Gastroesophageal sphincter (tissue), 4 donors: ENCODE data around the gene FLT3. TPM values are rescaled to one million over a fixed set of nuclear protein-coding genes. Genes with fewer than 3 reads are reported as not detected.

Source experiments
- ATAC-seq: fragments of 150-250 bp; one replicate; pipeline ENCODE4 v1.9.1; 2016; ENCODE audit warnings: mild to moderate bottlenecking, moderate library complexity
- H3K27ac ChIP-seq, 4 donors: fragments of 200-600 bp; sonication (generic) in 3 of 4; 1 replicate in 3 of 4; 2 replicates in 1 of 4; pipeline ENCODE4 v1.5.1; 2016 to 2019
- H3K27me3 ChIP-seq: fragments of 200-600 bp; sonication (generic); one replicate; pipeline ENCODE4 v1.5.1; 2019
- H3K36me3 ChIP-seq, 2 donors: fragments of 200-600 bp; sonication (generic); one replicate each; pipeline ENCODE4 v1.5.1; 2019; ENCODE audit warnings: control low read depth in 1 of 2
- H3K4me1 ChIP-seq, 3 donors: fragments of 200-600 bp; sonication (generic); 1 replicate in 2 of 3; 2 replicates in 1 of 3; pipeline ENCODE4 v1.5.1; 2016 to 2019; ENCODE audit warnings: control low read depth in 2 of 3
- H3K4me3 ChIP-seq, 2 donors: fragments of 200-600 bp; sonication (generic); one replicate each; pipeline ENCODE4 v1.5.1; 2019; ENCODE audit warnings: mild to moderate bottlenecking in 1 of 2, moderate library complexity in 1 of 2
- H3K9me3 ChIP-seq, 3 donors: fragments of 200-600 bp; sonication (generic); one replicate each; pipeline ENCODE4 v1.5.1; 2017 to 2019; ENCODE audit warnings: control low read depth in 2 of 3
- CTCF ChIP-seq, 4 experiments: fragments of 200-600 bp in 2 of 4; fragments of 450-650 bp in 2 of 4; sonication (generic) in 1 of 4; IDR thresholded peaks; one replicate each; pipeline ENCODE4 v1.5.1; 2017 to 2019; ENCODE audit warnings: antibody characterized with exemption in 4 of 4, mild to moderate bottlenecking in 2 of 4, moderate library complexity in 2 of 4
- EP300 ChIP-seq: sonication (generic); formaldehyde crosslinking; IDR thresholded peaks from one replicate; pipeline ENCODE4 v1.6.1; 2017; ENCODE audit warnings: antibody characterized with exemption, mild to moderate bottlenecking
- POLR2A ChIP-seq, 2 donors: fragments of 450-650 bp; IDR thresholded peaks; one replicate each; pipeline ENCODE4 v1.6.1; 2017; ENCODE audit warnings: antibody characterized with exemption in 2 of 2, mild to moderate bottlenecking in 2 of 2, moderate library complexity in 1 of 2
- POLR2AphosphoS5 ChIP-seq: sonication (generic); formaldehyde crosslinking; IDR thresholded peaks from one replicate; pipeline ENCODE4 v1.6.1; 2017; ENCODE audit warnings: antibody characterized with exemption
- WGBS, 2 donors: methylation state at CpG; one replicate each; pipeline ENCODE4 v1.1.5; 2018; ENCODE audit warnings: low coverage in 1 of 2; 5-methylcytosine and 5-hydroxymethylcytosine counted together
- total RNA-seq, 4 donors: library from RNA; depleted of rRNA; stranded (reverse); fragments of >200 nt; gene quantifications; one replicate each; pipeline ENCODE4 v1.1.0, GENCODE V29; 2016

FLT3 gene
- total RNA-seq, 4 donors from 2014 or later, result 0.46 to 1.1 (median 0.62) TPM

DNA sequence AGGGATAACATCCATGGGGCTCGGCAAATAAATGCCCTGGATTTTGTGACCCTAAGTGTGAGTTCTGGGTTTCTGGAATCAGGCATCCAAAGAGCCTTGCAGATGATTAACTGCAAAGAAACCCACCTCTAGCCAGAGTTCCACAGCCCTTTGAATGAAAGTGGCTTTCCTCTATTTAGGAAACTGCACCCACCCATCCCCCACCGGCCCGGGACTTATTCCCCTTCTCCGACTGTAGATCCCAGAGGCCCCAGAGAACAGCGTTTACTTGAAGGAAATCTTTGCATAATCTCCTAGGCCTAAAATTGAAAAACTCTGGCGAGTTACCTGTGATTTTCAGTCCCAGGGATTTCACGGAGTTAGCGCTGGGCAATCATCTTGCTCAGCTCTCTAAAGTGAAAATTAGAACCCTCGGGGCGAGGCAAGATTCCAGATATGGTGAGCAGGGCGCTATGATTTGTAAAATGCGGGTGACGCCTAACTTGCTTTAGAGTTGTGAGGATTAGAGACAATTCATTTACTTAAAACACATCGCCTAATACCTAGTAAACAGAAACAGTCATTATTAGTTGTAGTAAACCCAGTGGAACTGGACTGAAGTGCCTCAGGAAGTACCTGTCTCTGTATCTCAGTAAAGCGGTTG is 121.3 kb downstream of the FLT3 start:
- H3K27me3 ChIP-seq, result peaks cover 100% of the 10 kb centered on the region
- H3K4me3 ChIP-seq, result no peak overlapping the region
- no peak overlapping the region for H3K27ac ChIP-seq
- ATAC-seq, result no peak
- TF ChIP-seq POLR2A (IDR thresholded peaks at IDR 0.05) (no peak), CTCF (IDR thresholded peaks at IDR 0.05) (no peak), EP300 (no peak), POLR2AphosphoS5 (no peak)
- 10% methylated on average over 15 of the region's 15 CpGs for WGBS, 2 donors
- H3K9me3 ChIP-seq, result no peaks in the 10 kb centered on the region
- no peaks in the 10 kb centered on the region for H3K36me3 ChIP-seq
- peaks cover 0 to 42% (median 0%) of the 10 kb centered on the region in 3 donors for H3K4me1 ChIP-seq

DNA sequence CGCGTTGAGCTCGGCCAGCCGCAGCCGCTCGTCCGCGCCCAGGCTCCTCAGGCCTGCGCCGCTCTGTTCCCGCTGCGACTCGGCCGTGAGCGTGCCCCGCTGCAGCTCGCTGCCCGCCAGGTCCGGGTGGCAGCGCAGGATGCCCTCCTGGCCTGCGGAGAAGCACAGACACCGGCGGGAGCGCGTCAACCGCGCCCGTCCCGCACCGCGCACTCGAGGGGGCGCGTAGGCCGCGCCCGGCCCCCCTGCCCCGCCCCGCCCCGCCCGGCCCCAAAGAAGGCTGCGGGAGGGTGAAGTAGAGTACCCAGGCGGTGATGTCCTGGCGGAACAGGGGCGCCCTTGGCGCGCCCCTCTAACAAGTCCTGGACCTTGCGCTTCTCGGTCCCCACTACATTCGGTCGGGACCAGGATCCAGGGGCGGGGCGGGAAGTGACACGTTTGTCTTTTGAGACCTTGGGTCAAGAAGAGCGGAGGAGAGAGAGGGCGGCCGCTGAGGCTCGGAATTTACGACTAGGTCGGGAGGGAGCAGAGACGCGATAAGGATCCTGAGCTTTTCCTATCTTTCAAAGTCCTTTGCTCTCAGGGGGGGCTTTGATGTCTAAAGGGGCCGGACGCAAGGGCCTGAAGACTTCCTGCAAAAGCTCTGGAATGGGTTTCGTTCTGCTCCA is 121.9 kb downstream of the FLT3 start:
- H3K36me3 ChIP-seq, result no peaks in the 10 kb centered on the region
- TF ChIP-seq EP300 (no peak), POLR2A (IDR thresholded peaks at IDR 0.05) (no peak), POLR2AphosphoS5 (no peak), CTCF (IDR thresholded peaks at IDR 0.05) (no peak)
- no peak overlapping the region for H3K27ac ChIP-seq
- H3K4me3 ChIP-seq, result peak overlapping the region in 1 of 2 donors; percentile 8
- H3K27me3 ChIP-seq, result peaks cover 100% of the 10 kb centered on the region
- no peaks in the 10 kb centered on the region for H3K9me3 ChIP-seq
- peaks cover 0 to 42% (median 0%) of the 10 kb centered on the region in 3 donors for H3K4me1 ChIP-seq
- ATAC-seq, result no peak
- WGBS, 2 donors, result 0% methylated on average over 2 of the region's 65 CpGs; no CpG with 5 or more reads in 1 of the 2 donors

DNA sequence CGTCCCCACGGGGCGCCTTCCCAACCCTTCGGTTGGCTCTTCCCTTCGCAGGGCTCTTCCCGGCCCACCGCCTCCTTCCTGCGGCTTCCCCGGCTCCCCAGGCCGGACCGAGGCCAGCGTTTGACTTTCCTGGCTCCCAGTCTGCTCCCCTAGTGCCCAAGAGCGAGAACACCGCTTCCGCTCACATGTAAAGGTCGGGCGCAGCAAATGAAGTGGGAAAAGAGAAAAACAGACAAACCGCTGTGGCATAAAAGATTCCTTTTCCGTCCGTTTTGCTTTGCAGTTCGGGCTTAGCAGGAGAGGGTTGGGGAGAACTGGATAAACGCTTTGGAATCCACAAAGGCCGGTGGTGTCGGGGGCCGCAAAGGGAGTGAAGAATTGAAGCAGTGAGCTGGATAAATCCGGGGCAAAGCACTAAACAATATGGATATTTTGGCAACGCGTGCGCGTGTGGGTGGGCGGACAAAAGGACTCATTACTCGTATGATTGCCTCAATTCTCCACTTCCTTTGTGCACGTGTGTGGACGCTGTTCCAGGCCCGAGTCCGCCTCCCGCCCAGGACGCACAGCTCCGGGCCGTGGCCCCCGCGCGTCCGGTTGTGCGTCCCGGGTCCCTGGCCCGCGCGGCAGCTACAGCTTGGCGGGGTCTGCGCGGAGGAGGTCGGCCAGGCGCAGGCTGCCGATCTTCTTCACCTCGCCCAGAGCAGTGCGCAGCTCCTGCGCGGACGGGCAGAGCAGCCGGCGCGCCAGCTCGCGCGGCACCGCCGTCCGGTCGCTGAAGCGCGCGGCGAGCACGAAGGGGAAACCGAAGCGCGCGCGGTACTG is 122.7 kb downstream of the FLT3 start:
- TF ChIP-seq POLR2A (IDR thresholded peaks at IDR 0.05) (no peak), CTCF (IDR thresholded peaks at IDR 0.05) (no peak), EP300 (no peak), POLR2AphosphoS5 (no peak)
- Histone ChIP-seq H3K4me1 (peaks cover 0 to 42% (median 0%) of the 10 kb centered on the region in 3 donors), H3K27ac (no peak overlapping the region), H3K36me3 (no peaks in the 10 kb centered on the region), H3K27me3 (peaks cover 100% of the 10 kb centered on the region), H3K9me3 (no peaks in the 10 kb centered on the region), H3K4me3 (peak overlapping the region in 1 of 2 donors; percentile 8)
- no peak for ATAC-seq
- 2% methylated on average over 13 to 27 of the region's 80 CpGs for WGBS, 2 donors

- Histone ChIP-seq H3K9me3 (no peaks in the 10 kb centered on the region), H3K4me3 (no peak overlapping the region), H3K4me1 (peaks cover 0 to 42% (median 0%) of the 10 kb centered on the region in 3 donors), H3K27ac (no peak overlapping the region), H3K27me3 (peaks cover 100% of the 10 kb centered on the region), H3K36me3 (no peaks in the 10 kb centered on the region)
- 0 to 8% methylated on average over 4 to 9 of the region's 12 CpGs for WGBS, 2 donors
- no peak for ATAC-seq
- TF ChIP-seq POLR2AphosphoS5 (no peak), POLR2A (IDR thresholded peaks at IDR 0.05) (no peak), CTCF (IDR thresholded peaks at IDR 0.05) (no peak), EP300 (no peak)
Observed at GRCh38 chr13:27976362-27977091, 123.8 kb downstream of the FLT3 start.
